ENCODE data around the gene TASL.

- TF ChIP-seq, protein P1, sequence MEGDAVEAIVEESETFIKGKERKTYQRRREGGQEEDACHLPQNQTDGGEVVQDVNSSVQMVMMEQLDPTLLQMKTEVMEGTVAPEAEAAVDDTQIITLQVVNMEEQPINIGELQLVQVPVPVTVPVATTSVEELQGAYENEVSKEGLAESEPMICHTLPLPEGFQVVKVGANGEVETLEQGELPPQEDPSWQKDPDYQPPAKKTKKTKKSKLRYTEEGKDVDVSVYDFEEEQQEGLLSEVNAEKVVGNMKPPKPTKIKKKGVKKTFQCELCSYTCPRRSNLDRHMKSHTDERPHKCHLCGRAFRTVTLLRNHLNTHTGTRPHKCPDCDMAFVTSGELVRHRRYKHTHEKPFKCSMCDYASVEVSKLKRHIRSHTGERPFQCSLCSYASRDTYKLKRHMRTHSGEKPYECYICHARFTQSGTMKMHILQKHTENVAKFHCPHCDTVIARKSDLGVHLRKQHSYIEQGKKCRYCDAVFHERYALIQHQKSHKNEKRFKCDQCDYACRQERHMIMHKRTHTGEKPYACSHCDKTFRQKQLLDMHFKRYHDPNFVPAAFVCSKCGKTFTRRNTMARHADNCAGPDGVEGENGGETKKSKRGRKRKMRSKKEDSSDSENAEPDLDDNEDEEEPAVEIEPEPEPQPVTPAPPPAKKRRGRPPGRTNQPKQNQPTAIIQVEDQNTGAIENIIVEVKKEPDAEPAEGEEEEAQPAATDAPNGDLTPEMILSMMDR (IDR thresholded peaks at IDR 0.05; ENCODE audit: extremely low read depth in 1 of 2, insufficient read depth in 1 of 2, low read depth in 1 of 2, low read length in 2 of 2): no peak
- TF ChIP-seq POLR2A (IDR thresholded peaks at IDR 0.05; ENCODE audit: low read depth, low read length): no peak
- no peak for TF ChIP-seq GATA2 (IDR thresholded peaks at IDR 0.05; ENCODE audit: insufficient read depth, insufficient read length, low read depth, low read length)
- TF ChIP-seq MYC (IDR thresholded peaks at IDR 0.05; ENCODE audit: low read depth, low read length): no peak
- TF ChIP-seq EZH2 (IDR thresholded peaks at IDR 0.05; ENCODE audit: borderline replicate concordance, low read depth, low read length, severe bottlenecking): no peak
- TF ChIP-seq, protein P2, sequence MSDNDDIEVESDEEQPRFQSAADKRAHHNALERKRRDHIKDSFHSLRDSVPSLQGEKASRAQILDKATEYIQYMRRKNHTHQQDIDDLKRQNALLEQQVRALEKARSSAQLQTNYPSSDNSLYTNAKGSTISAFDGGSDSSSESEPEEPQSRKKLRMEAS (IDR thresholded peaks at IDR 0.05; ENCODE audit: insufficient read depth, insufficient read length): no peak
- no peak for TF ChIP-seq POLR2AphosphoS5 (IDR thresholded peaks at IDR 0.05; ENCODE audit: insufficient read depth, low read depth, low read length)
- no peak for TF ChIP-seq FOS (IDR thresholded peaks at IDR 0.05; ENCODE audit: borderline replicate concordance, insufficient read depth, low read length)
Measured at GRCh38 chrX:30615229-30615628, 37.7 kb upstream of the TASL start.

Measured in endothelial cell of umbilical vein (primary cell).